Fibroblast of the aortic adventitia (primary cell): ENCODE data around the gene IGF2. TPM values are rescaled to one million over a fixed set of nuclear protein-coding genes. Genes with fewer than 3 reads are reported as not detected.

Source experiments
- DNase-seq: peaks from one replicate; pipeline ENCODE4 v3.0.0-alpha.2; 2010; ENCODE audit warnings: low read depth
- H3K4me3 ChIP-seq: 2 replicates; pipeline ENCODE4 v1.5.1; 2011; ENCODE audit warnings: low read depth, mild to moderate bottlenecking, control low read depth, low read length, moderate library complexity
- total RNA-seq: library from RNA; depleted of rRNA; stranded (reverse); fragments of >200 nt; gene quantifications from 2 replicates; pipeline ENCODE4 v1.2.3, GENCODE V29; 2012; ENCODE audit warnings: low replicate concordance
- TF ChIP-seq, protein P1 (sequence below): IDR thresholded peaks from 2 replicates; pipeline ENCODE4 v1.5.1; 2011; ENCODE audit warnings: mild to moderate bottlenecking, low read length, control low read depth, inconsistent platforms; ENCODE audit not compliant: insufficient read depth

Gene IGF2
- total RNA-seq, 1 donor = 3.3 TPM

DNA sequence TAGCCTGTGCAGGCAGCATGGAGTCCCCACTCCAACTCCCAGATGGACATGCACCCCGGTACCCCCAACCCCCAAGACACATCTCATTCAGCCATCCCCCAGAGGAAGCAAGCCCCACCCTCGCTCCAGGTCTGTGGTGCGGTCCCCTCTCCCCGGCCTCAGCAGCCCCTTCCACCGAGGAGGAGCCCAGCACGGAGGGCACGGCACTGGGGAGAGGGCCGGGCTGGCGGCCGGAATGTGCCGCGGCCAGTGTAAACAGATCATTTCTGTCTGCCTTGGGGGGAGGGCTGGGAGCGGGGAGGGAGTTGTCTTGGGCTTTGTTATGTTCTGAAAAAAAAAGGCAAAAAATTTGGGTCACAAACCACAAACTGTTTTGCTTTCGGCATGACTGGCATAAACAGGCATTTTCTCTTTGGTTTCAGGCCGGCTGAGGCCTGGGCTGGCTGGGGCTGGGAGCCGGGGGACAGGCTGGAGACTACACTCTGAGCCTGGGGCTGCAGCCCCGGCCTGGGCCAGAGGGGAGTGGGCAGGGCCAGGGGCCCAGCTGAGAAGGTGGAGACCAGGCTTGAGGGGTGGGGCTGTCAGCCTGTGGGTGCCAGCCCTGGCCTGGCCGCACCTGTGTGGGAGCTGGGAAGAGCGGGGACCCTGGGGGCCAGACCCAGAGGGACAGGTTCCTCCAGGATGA, 16.8 kb downstream of the IGF2 start:
- TF ChIP-seq, protein P1, sequence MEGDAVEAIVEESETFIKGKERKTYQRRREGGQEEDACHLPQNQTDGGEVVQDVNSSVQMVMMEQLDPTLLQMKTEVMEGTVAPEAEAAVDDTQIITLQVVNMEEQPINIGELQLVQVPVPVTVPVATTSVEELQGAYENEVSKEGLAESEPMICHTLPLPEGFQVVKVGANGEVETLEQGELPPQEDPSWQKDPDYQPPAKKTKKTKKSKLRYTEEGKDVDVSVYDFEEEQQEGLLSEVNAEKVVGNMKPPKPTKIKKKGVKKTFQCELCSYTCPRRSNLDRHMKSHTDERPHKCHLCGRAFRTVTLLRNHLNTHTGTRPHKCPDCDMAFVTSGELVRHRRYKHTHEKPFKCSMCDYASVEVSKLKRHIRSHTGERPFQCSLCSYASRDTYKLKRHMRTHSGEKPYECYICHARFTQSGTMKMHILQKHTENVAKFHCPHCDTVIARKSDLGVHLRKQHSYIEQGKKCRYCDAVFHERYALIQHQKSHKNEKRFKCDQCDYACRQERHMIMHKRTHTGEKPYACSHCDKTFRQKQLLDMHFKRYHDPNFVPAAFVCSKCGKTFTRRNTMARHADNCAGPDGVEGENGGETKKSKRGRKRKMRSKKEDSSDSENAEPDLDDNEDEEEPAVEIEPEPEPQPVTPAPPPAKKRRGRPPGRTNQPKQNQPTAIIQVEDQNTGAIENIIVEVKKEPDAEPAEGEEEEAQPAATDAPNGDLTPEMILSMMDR = no peak
- H3K4me3 ChIP-seq = no peak overlapping the region
- DNase-seq = peak; percentile 20

DNA sequence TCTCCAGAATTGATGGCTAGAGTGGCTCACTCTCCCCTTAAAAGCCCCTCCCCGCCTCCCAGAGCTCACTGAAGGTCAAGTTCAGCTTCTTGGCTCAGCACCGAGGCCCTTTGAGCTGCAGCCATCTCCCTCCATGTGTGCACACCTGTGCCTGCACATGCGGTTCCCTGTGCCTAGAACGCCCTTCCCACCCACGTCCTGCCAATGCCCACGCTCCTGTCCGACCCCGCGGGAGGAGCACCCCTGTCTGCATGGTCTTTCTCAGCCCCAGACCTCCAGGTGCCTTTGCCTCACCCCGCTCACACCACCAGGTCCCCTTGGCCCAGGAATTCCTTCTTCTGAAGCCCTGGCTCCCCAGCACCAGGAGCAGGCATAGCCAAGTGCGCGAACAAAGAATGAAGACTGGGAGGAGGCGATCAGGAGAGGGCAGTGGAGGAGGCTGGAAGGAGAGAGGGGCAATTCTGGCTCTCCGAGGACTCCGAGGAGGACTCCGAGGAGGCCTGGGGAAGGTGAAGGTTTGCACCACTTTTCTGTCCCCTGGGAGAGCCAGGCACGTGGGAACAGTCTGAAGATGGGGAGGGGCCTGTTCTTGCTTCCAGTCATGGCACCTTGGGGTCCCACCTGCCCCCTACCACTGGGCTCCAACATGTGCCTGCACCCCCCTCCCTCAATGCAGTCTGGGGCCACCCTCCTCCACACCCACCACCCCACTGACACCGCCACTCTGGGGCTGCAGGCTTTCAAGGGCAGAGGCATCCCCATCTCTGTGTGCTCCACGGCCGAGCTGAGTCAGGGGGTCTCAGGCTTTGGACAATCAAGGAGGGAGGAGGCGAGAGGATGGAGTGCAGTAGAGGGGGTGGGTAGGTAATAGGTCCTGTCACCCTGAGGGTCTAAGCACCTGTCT, 17.7 kb downstream of the IGF2 start:
- H3K4me3 ChIP-seq = no peak overlapping the region
- no peak for DNase-seq
- TF ChIP-seq, protein P1 = no peak

DNA sequence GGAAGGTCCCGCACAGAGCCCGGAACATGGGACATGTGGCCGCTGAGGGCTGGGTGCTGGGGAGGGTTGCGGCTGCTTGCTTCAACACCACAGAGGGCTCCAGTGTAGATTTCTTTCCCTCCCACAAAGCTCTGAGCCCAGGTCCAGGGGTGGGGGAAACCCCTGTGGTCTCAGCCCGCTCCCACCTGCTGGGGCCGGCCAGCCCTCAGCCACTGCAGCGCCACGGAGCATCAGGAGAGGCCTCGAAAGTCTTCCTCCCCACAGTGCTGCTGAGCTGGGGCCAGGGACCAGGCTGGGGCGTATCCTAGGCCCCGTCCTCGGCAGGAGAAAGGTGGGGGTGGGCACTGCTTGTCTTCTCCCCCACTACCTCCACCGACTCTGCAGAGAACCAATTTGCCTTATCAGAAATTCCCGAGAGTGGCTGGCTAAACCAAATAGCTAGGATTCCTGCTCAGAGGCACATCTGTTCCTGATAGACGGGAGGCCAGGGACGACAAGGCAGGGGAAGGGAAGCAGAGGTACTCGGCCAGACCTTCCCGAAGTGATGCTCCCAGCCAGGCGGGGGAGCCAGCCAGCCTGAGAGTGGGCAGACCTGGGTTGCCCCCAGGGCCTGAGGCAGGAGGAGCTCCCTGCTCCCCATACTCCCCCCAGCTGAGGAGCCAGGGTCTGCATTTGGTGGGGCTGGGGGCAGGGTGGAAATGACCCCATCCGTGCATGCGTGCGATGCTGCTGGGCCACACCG, 18.7 kb downstream of the IGF2 start:
- no peak overlapping the region for H3K4me3 ChIP-seq
- DNase-seq = no peak

DNA sequence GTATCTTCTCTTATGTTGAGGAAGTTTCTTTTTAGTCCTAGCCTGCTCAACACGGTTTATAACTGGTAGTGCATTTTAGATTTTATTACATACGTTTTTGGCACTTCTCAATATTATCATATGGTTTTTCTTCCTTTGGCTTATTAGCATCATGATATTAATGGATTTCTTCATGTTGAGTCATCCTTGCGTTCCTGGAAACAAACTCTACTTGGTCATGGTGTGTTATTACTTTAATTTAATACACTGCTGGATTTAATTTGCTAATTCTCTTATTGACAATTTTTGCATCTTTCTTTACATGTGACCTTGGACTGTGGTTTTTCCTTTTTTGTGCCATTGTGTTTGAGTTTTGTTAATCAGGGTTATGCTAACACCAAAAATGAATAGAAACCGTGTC, 20.5 kb downstream of the IGF2 start:
- DNase-seq = no peak
- no peak overlapping the region for H3K4me3 ChIP-seq
- TF ChIP-seq, protein P1 = no peak

More for the DNA sequence above, 18.7 kb downstream of the IGF2 start:
- TF ChIP-seq, protein P1 = no peak

GRCh38 chr11:2116680-2117079, 22.5 kb downstream of the IGF2 start:
- TF ChIP-seq, protein P1 = no peak
- DNase-seq = no peak
- H3K4me3 ChIP-seq = no peak overlapping the region

GRCh38 chr11:2115308-2115707, 23.9 kb downstream of the IGF2 start:
- TF ChIP-seq, protein P1 = no peak
- H3K4me3 ChIP-seq = no peak overlapping the region
- no peak for DNase-seq
